Memory B cell (primary cell): Measurements from ENCODE around the gene CCDC28B.

Experiments
- ATAC-seq: fragments of 150-1000 bp; cut with Tn5 transposase; 2 replicates; pipeline ENCODE4 v1.10.0; 2021; ENCODE audit warnings: low read depth, mild to moderate bottlenecking, moderate library complexity
- DNase-seq, 2 donors: peaks; one replicate each; pipeline ENCODE4 v3.0.0; 2022; ENCODE audit warnings: low spot score in 2 of 2
- H3K27ac Mint-ChIP-seq: one replicate; pipeline ENCODE4 v1.8.0; 2022; ENCODE audit warnings: mild to moderate bottlenecking, moderate library complexity, mixed read lengths
- H3K27me3 Mint-ChIP-seq: one replicate; pipeline ENCODE4 v1.8.0; 2022; ENCODE audit warnings: mixed read lengths
- H3K36me3 Mint-ChIP-seq: one replicate; pipeline ENCODE4 v1.8.0; 2022; ENCODE audit warnings: mild to moderate bottlenecking, mixed read lengths
- H3K4me1 Mint-ChIP-seq: one replicate; pipeline ENCODE4 v1.8.0; 2022; ENCODE audit warnings: mixed read lengths
- H3K4me3 Mint-ChIP-seq: one replicate; pipeline ENCODE4 v1.8.0; 2022; ENCODE audit warnings: mild to moderate bottlenecking, moderate library complexity, mixed read lengths
- H3K9me3 Mint-ChIP-seq: one replicate; pipeline ENCODE4 v1.8.0; 2022; ENCODE audit warnings: mixed read lengths

CCDC28B gene

GRCh38 chr1:32221980-32222755, 21.8 kb downstream of the CCDC28B start, which contains the start of the genes EIF3I and TMEM234:
Gene EIF3I (plus strand): TSS chr1:32222407. CDS start chr1:32222442, 35 bp downstream.
Gene TMEM234 (minus strand): TSS chr1:32222353. CDS start chr1:32222322, 31 bp downstream.
- Mint-ChIP-seq H3K4me3 (peak within 1 kb of the TSS; percentile 98), H3K36me3 (peaks cover 13% of the 10 kb centered on the region), H3K4me1 (peaks cover 22% of the 10 kb centered on the region), H3K27ac (peak within 1 kb of the TSS; percentile 97), H3K27me3 (no peaks in the 10 kb centered on the region), H3K9me3 (no peaks in the 10 kb centered on the region)
- ATAC-seq (peak; percentile 93), DNase-seq (peak; percentile 84 to 85)

GRCh38 chr1:32223683-32224082, 23.3 kb downstream of the CCDC28B start:
- peak overlapping the region; percentile 82 for H3K27ac Mint-ChIP-seq
- H3K4me1 Mint-ChIP-seq = peaks cover 20% of the 10 kb centered on the region
- H3K27me3 Mint-ChIP-seq = no peaks in the 10 kb centered on the region
- H3K4me3 Mint-ChIP-seq = peak overlapping the region; percentile 98
- ATAC-seq (no peak), DNase-seq (no peak)
- no peaks in the 10 kb centered on the region for H3K9me3 Mint-ChIP-seq
- peaks cover 23% of the 10 kb centered on the region for H3K36me3 Mint-ChIP-seq

GRCh38 chr1:32224285-32224684, 23.9 kb downstream of the CCDC28B start:
- Mint-ChIP-seq H3K27ac (peak overlapping the region; percentile 82), H3K9me3 (no peaks in the 10 kb centered on the region), H3K4me1 (peaks cover 20% of the 10 kb centered on the region), H3K4me3 (peak overlapping the region; percentile 41), H3K36me3 (peaks cover 28% of the 10 kb centered on the region), H3K27me3 (no peaks in the 10 kb centered on the region)
- DNase-seq (no peak), ATAC-seq (no peak)

- Mint-ChIP-seq H3K27me3 (no peaks in the 10 kb centered on the region), H3K27ac (no peak overlapping the region), H3K4me3 (no peak overlapping the region), H3K36me3 (peaks cover 33% of the 10 kb centered on the region), H3K4me1 (peaks cover 7% of the 10 kb centered on the region), H3K9me3 (no peaks in the 10 kb centered on the region)
- ATAC-seq (no peak), DNase-seq (no peak)
Measured at GRCh38 chr1:32228771-32229170, 28.4 kb downstream of the CCDC28B start.

GRCh38 chr1:32231843-32232432, 31.5 kb downstream of the CCDC28B start:
- peaks cover 25% of the 10 kb centered on the region for H3K36me3 Mint-ChIP-seq
- no peak overlapping the region for H3K4me3 Mint-ChIP-seq
- H3K4me1 Mint-ChIP-seq = peaks cover 4% of the 10 kb centered on the region
- ATAC-seq (no peak), DNase-seq (no peak)
- no peaks in the 10 kb centered on the region for H3K27me3 Mint-ChIP-seq
- no peaks in the 10 kb centered on the region for H3K9me3 Mint-ChIP-seq
- peak overlapping the region; percentile 19 for H3K27ac Mint-ChIP-seq

- DNase-seq (no peak), ATAC-seq (no peak)
- no peaks in the 10 kb centered on the region for H3K9me3 Mint-ChIP-seq
- peaks cover 20% of the 10 kb centered on the region for H3K36me3 Mint-ChIP-seq
- H3K4me3 Mint-ChIP-seq = no peak overlapping the region
- H3K27ac Mint-ChIP-seq = peak overlapping the region; percentile 19
- H3K4me1 Mint-ChIP-seq = peaks cover 4% of the 10 kb centered on the region
- H3K27me3 Mint-ChIP-seq = no peaks in the 10 kb centered on the region
Measured at GRCh38 chr1:32232558-32233304, 32.3 kb downstream of the CCDC28B start.

- ATAC-seq (no peak), DNase-seq (no peak)
- H3K27me3 Mint-ChIP-seq = no peaks in the 10 kb centered on the region
- H3K9me3 Mint-ChIP-seq = no peaks in the 10 kb centered on the region
- H3K27ac Mint-ChIP-seq = no peak overlapping the region
- peaks cover 7% of the 10 kb centered on the region for H3K36me3 Mint-ChIP-seq
- H3K4me3 Mint-ChIP-seq = no peak overlapping the region
- peaks cover 4% of the 10 kb centered on the region for H3K4me1 Mint-ChIP-seq
Measured at GRCh38 chr1:32234792-32235191, 34.4 kb downstream of the CCDC28B start.

GRCh38 chr1:32239337-32239736, 38.9 kb downstream of the CCDC28B start:
- H3K36me3 Mint-ChIP-seq = no peaks in the 10 kb centered on the region
- H3K4me3 Mint-ChIP-seq = peak overlapping the region; percentile 91
- no peaks in the 10 kb centered on the region for H3K27me3 Mint-ChIP-seq
- ATAC-seq (no peak), DNase-seq (no peak)
- no peak overlapping the region for H3K27ac Mint-ChIP-seq
- H3K9me3 Mint-ChIP-seq = no peaks in the 10 kb centered on the region
- H3K4me1 Mint-ChIP-seq = peaks cover 12% of the 10 kb centered on the region

- peaks cover 11% of the 10 kb centered on the region for H3K4me1 Mint-ChIP-seq
- H3K27me3 Mint-ChIP-seq = no peaks in the 10 kb centered on the region
- ATAC-seq (no peak), DNase-seq (no peak)
- no peaks in the 10 kb centered on the region for H3K36me3 Mint-ChIP-seq
- H3K4me3 Mint-ChIP-seq = peak overlapping the region; percentile 91
- H3K9me3 Mint-ChIP-seq = no peaks in the 10 kb centered on the region
- H3K27ac Mint-ChIP-seq = peak overlapping the region; percentile 70
Measured at GRCh38 chr1:32239790-32240139, 39.4 kb downstream of the CCDC28B start.

- Mint-ChIP-seq H3K27ac (peak overlapping the region; percentile 70), H3K9me3 (no peaks in the 10 kb centered on the region), H3K36me3 (no peaks in the 10 kb centered on the region), H3K4me1 (peaks cover 11% of the 10 kb centered on the region), H3K27me3 (no peaks in the 10 kb centered on the region), H3K4me3 (peak overlapping the region; percentile 91)
- DNase-seq (no peak), ATAC-seq (peak; percentile 78)
Measured at GRCh38 chr1:32240140-32240951, 40.0 kb downstream of the CCDC28B start.

GRCh38 chr1:32241001-32241763, 40.8 kb downstream of the CCDC28B start:
- H3K36me3 Mint-ChIP-seq = no peaks in the 10 kb centered on the region
- H3K27ac Mint-ChIP-seq = peak overlapping the region; percentile 70
- no peaks in the 10 kb centered on the region for H3K27me3 Mint-ChIP-seq
- peak overlapping the region; percentile 91 for H3K4me3 Mint-ChIP-seq
- ATAC-seq = peak; percentile 66
- H3K9me3 Mint-ChIP-seq = no peaks in the 10 kb centered on the region
- H3K4me1 Mint-ChIP-seq = peaks cover 12% of the 10 kb centered on the region
- peak in 1 of 2 donors; percentile 45 for DNase-seq

- H3K27me3 Mint-ChIP-seq = no peaks in the 10 kb centered on the region
- H3K27ac Mint-ChIP-seq = no peak overlapping the region
- ATAC-seq (no peak), DNase-seq (no peak)
- no peaks in the 10 kb centered on the region for H3K36me3 Mint-ChIP-seq
- peaks cover 23% of the 10 kb centered on the region for H3K4me1 Mint-ChIP-seq
- peak overlapping the region; percentile 21 for H3K4me3 Mint-ChIP-seq
- no peaks in the 10 kb centered on the region for H3K9me3 Mint-ChIP-seq
Measured at GRCh38 chr1:32242341-32242851, 42.0 kb downstream of the CCDC28B start.

- Mint-ChIP-seq H3K9me3 (no peaks in the 10 kb centered on the region), H3K4me1 (peaks cover 51% of the 10 kb centered on the region), H3K27me3 (no peaks in the 10 kb centered on the region), H3K27ac (peak within 1 kb of the TSS; percentile 97), H3K36me3 (no peaks in the 10 kb centered on the region), H3K4me3 (peak within 1 kb of the TSS; percentile 69)
- DNase-seq (no peak), ATAC-seq (no peak)
Measured at GRCh38 chr1:32246888-32247273, 46.5 kb downstream of the CCDC28B start, which contains the start of gene FAM167B. Gene FAM167B (plus strand): TSS chr1:32247222. CDS start chr1:32247422, 200 bp downstream.
